ENCODE data around the gene FHIT.

Gene FHIT

DNA sequence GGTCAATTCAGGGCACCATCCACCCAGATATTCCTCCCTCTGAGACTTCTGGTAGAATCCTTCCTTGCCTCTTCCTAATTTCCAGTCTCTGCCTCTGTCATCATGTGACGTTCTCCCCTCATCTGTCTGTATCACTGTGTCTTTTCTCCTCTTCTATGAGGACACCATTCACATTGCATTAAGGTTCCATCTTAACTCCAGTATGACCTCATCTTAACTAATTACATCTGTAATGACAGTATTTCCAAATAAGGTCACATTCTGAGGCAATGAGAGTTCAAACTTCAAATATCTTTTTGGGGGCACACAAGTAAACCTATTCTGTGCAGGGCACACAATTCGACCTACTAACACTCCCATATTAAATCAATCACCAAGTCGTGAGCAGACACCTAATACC, 169.7 kb downstream of the FHIT start:
- no peak overlapping the region for H3K4me3 ChIP-seq (ENCODE audit: low read depth, low read length)
- TF ChIP-seq, protein P1, sequence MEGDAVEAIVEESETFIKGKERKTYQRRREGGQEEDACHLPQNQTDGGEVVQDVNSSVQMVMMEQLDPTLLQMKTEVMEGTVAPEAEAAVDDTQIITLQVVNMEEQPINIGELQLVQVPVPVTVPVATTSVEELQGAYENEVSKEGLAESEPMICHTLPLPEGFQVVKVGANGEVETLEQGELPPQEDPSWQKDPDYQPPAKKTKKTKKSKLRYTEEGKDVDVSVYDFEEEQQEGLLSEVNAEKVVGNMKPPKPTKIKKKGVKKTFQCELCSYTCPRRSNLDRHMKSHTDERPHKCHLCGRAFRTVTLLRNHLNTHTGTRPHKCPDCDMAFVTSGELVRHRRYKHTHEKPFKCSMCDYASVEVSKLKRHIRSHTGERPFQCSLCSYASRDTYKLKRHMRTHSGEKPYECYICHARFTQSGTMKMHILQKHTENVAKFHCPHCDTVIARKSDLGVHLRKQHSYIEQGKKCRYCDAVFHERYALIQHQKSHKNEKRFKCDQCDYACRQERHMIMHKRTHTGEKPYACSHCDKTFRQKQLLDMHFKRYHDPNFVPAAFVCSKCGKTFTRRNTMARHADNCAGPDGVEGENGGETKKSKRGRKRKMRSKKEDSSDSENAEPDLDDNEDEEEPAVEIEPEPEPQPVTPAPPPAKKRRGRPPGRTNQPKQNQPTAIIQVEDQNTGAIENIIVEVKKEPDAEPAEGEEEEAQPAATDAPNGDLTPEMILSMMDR (IDR thresholded peaks at IDR 0.05; ENCODE audit: borderline replicate concordance, insufficient read depth, low read depth, low read length), result no peak

DNA sequence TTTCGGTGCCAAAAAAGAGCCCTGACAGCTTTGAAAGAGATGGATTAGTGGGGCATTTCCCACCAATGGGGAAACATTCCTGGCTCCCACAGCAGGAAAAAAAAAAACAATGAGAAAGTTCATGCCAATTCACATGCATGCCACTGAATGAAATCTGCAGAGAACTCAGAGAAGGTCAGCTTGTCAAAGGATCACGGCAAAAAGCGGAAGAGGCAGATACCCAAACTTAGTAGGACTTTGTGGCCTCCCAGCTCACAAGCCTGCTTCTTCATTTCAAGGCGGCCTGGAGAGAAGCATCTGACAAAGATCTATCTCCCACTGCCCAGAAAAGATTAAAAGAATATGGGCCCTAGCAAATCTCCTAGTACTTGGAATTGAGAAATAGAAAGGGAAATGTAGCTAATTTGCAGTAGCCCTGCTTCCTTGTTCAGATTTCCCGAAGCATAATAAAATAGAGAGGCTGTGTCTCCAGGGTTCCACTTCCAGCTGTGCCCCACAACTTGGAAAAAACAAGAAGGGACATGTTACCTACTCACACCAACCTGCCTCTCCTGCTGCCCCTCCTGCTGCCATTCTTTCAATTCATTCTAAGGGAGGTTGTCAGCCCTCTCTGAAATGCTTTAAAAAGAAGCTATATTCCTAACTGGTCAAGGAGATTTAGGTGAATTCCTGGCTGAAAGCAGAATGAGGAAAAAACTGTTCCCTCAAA, 170.4 kb downstream of the FHIT start:
- TF ChIP-seq, protein P1 (IDR thresholded peaks at IDR 0.05; ENCODE audit: borderline replicate concordance, insufficient read depth, low read depth, low read length), result no peak
- H3K4me3 ChIP-seq (ENCODE audit: low read depth, low read length), result no peak overlapping the region

DNA sequence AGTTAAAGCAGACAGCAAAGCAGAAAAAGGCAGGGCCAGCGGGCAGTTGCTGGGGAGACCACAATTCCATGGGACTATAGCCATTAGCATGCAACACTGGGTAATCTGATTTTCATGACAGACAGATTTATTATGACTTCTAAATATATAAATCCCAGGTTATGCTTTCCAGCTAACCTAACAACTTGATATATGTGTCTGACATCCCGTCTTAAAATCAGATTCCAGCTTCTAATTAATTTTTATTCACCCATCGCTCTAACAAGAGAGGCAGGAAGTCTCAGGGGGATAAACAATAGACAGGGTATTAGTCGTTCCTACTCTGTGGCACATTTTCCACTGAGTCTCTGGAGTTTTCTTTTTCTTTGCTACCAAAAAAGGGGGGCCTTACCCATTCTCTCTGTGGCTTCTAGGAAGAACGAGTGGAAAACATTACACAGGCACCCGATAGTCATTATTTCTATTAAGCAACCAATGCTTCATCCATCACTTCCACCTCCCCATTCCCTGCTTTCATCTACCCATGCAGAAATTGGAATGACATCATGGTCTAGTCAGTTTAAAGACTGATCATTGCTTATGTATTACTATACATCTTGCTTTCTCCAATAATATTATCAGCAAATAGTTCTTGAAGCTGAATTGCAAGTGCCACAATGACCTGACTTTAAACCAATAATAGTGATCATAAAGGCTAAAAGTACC, 173.1 kb downstream of the FHIT start:
- no peak overlapping the region for H3K4me3 ChIP-seq (ENCODE audit: low read depth, low read length)
- TF ChIP-seq, protein P1 (IDR thresholded peaks at IDR 0.05; ENCODE audit: borderline replicate concordance, insufficient read depth, low read depth, low read length), result no peak

DNA sequence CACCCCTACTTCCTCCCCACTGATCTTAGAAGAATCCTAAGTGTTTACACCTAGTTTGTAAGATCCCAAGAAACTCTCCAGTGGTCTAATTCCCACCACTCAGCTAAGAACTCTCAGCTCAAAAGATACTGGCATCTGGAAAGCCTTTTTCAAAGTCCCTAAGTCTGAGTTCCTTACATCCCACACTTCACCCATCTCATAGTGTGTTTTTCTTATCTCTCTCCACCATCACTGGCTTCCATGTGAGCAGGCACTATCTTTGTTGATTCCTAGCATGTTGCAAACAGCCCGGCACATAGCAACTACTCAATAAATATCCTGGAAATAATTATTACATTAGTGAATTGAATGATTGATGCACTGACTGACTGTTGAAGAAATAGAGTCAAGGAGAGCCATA, 173.7 kb downstream of the FHIT start:
- no peak overlapping the region for H3K4me3 ChIP-seq (ENCODE audit: low read depth, low read length)
- TF ChIP-seq, protein P1 (IDR thresholded peaks at IDR 0.05; ENCODE audit: borderline replicate concordance, insufficient read depth, low read depth, low read length), result no peak

DNA sequence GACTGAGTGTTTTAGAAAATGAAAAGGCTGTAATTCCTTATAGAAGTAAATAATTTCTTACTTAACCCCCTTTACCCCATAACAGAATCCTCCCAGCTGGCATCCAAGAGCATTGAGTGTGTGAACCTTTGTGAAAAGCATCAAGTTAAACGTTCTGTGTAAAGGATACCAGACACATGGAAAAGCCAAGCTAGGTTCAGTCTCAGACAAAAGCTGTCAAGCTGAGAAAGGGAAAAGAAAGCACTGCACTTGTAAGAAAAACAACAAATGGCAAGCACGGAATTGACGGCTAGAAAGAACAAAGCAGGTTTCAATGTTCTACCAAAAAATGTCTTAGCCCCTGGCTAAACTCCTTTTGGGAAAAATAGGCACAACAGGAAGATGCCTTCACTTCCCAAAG, 176.5 kb downstream of the FHIT start:
- no peak overlapping the region for H3K4me3 ChIP-seq (ENCODE audit: low read depth, low read length)
- TF ChIP-seq, protein P1 (IDR thresholded peaks at IDR 0.05; ENCODE audit: borderline replicate concordance, insufficient read depth, low read depth, low read length), result no peak

DNA sequence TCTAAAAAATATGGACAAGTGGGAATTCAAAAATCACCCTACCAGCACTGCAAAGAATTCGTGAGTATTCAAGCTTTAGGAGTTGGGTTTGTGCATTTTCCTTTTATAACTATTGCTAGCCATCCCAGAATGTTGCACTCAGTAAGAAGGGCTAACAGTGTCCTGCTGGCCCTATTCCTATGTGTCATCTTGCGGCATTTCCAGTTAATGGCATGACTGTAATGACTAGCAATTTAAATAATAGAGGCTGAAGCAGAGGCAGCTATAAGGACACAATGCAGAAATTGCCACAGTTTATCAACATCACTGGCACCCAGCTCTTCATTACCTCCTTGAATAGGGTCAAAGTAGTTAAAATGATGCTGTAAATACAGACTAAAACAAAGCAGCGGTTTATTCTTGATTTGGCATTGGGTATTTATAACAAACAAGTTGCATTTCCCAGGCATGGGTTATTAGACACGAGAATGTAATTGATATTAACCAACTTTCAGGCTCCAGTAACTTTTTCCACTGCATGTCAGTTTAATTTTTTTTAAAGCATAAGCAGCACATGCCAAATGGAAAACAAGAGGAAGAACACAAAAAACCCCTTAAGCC, 177.6 kb downstream of the FHIT start:
- TF ChIP-seq, protein P1 (IDR thresholded peaks at IDR 0.05; ENCODE audit: borderline replicate concordance, insufficient read depth, low read depth, low read length), result no peak
- no peak overlapping the region for H3K4me3 ChIP-seq (ENCODE audit: low read depth, low read length)
